Spleen (tissue), 11 donors: ENCODE data around the gene ST6GALNAC4. TPM values are rescaled to one million over a fixed set of nuclear protein-coding genes. Genes with fewer than 3 reads are reported as not detected.

Source experiments
- DNase-seq: peaks from one replicate; pipeline ENCODE4 v3.0.0-alpha.2; 2020
- H3K27ac ChIP-seq, 8 donors: fragments of 200-600 bp; sonication (generic) in 7 of 8; 1 replicate in 4 of 8; 2 replicates in 4 of 8; pipeline versions ENCODE4 v1.5.0 to v1.8.0; 2016 to 2021; ENCODE audit warnings: inconsistent platforms in 4 of 8, mild to moderate bottlenecking in 4 of 8, moderate library complexity in 1 of 8
- H3K27me3 ChIP-seq, 7 donors: fragments of 200-600 bp; sonication (generic) in 6 of 7; replicated peaks in 1 of 7; 1 replicate in 4 of 7; 2 replicates in 3 of 7; pipeline versions ENCODE4 v1.5.0 to v1.8.0; 2016 to 2021; ENCODE audit warnings: inconsistent platforms in 3 of 7, mild to moderate bottlenecking in 1 of 7
- H3K36me3 ChIP-seq, 6 donors: fragments of 200-600 bp; sonication (generic) in 5 of 6; 1 replicate in 4 of 6; 2 replicates in 2 of 6; pipeline versions ENCODE4 v1.5.0 to v1.8.0; 2016 to 2021; ENCODE audit warnings: inconsistent platforms in 2 of 6
- H3K4me1 ChIP-seq, 6 donors: fragments of 200-600 bp; sonication (generic) in 5 of 6; 1 replicate in 3 of 6; 2 replicates in 3 of 6; pipeline versions ENCODE4 v1.5.0 to v1.8.0; 2016 to 2021; ENCODE audit warnings: inconsistent platforms in 3 of 6
- H3K4me3 ChIP-seq, 8 donors: fragments of 200-600 bp; sonication (generic) in 7 of 8; 1 replicate in 4 of 8; 2 replicates in 4 of 8; pipeline versions ENCODE4 v1.5.0 to v1.8.0; 2016 to 2021; ENCODE audit warnings: inconsistent platforms in 4 of 8, mild to moderate bottlenecking in 4 of 8, moderate library complexity in 2 of 8
- H3K9me3 ChIP-seq, 8 donors: fragments of 200-600 bp; sonication (generic) in 7 of 8; 1 replicate in 4 of 8; 2 replicates in 4 of 8; pipeline versions ENCODE4 v1.5.0 to v1.8.0; 2016 to 2021; ENCODE audit warnings: inconsistent platforms in 4 of 8
- CTCF ChIP-seq, 11 experiments: fragments of 200-600 bp in 7 of 11; fragments of 450-650 bp in 4 of 11; sonication (generic) in 4 of 11; IDR thresholded peaks in 8 of 11; conservative IDR thresholded peaks in 3 of 11; 1 replicate in 7 of 11; 2 replicates in 4 of 11; pipeline versions ENCODE4 v1.4.0 to v1.8.0; 2016 to 2021; ENCODE audit warnings: antibody characterized with exemption in 11 of 11, inconsistent platforms in 4 of 11, mild to moderate bottlenecking in 1 of 11
- POLR2A ChIP-seq, 3 donors: fragments of 450-650 bp; IDR thresholded peaks; one replicate each; pipeline ENCODE4 v1.5.1; 2017; ENCODE audit warnings: antibody characterized with exemption in 3 of 3, mild to moderate bottlenecking in 1 of 3
- POLR2AphosphoS5 ChIP-seq, 3 donors: sonication (generic); formaldehyde crosslinking; IDR thresholded peaks; one replicate each; pipeline ENCODE4 v1.5.1; 2017; ENCODE audit warnings: antibody characterized with exemption in 3 of 3
- WGBS, 5 donors: extraction: QIAGEN DNeasy Blood & Tissue Kit in 3 of 5; methylation state at CpG; one replicate each; pipeline versions ENCODE4 v1.1.5 to v1.1.7; 2013 to 2018; 5-methylcytosine and 5-hydroxymethylcytosine counted together
- intact Hi-C: fragments of 100-400 bp; cut with DNase I; formaldehyde crosslinking; loops from one replicate; pipeline ENCODE4 v1.15.0; 2023; ENCODE audit warnings: low total_unique reads
- polyA plus RNA-seq, 3 donors: library from polyadenylated mRNA; stranded (reverse); fragments of 200-250 nt; gene quantifications; one replicate each; pipeline ENCODE4 v1.2.1, GENCODE V29; 2013
- total RNA-seq, 7 donors: library from RNA; depleted of rRNA in 3 of 7; stranded (reverse); fragments of >200 nt in 3 of 7; fragmentation: NEBNext Ultra II Directional in 4 of 7; extraction: Animal tissue kit (Norgen Biotek cat#: 25700) in 4 of 7; gene quantifications; one replicate each; pipeline versions ENCODE4 v1.1.0 to v1.2.1, GENCODE V29; 2016 to 2021
- donor health status: healthy with polysubstance abuse.
- donor health status: DM: no; HTN: no; CAD: no; lungs with moderate emphysema.
- donor health status: DM: no; HTN: no; CAD: no.
- donor health status: Bipolar disorder and iron deficiency.
- donor health status: healthy.
- donor health status: DM: no; HTN: no; CAD: no.
- donor health status: DM: yes; HTN: yes; CAD: no.

Gene ST6GALNAC4
- total and polyA plus RNA-seq, 10 donors: 16.0 to 92.8 (median 59.3) TPM

- peaks cover 53 to 89% (median 76%) of the 10 kb centered on the region in 6 donors for H3K4me1 ChIP-seq
- DNase-seq: no peak
- peaks cover 0 to 16% (median 5%) of the 10 kb centered on the region in 7 donors for H3K27me3 ChIP-seq
- 77 to 84% (median 81%) methylated on average over 8 of the region's 8 CpGs for WGBS, 5 donors
- peak overlapping the region; percentile 15 to 91 (median 86) for H3K27ac ChIP-seq
- no peak overlapping the region for H3K4me3 ChIP-seq
- H3K9me3 ChIP-seq: no peaks in the 10 kb centered on the region
- TF ChIP-seq CTCF (IDR thresholded peaks at IDR 0.05 in 8 of 11, conservative IDR thresholded peaks at IDR 0.05 in 3 of 11) (peak in 5 of 11 experiments; percentile 8 to 41 (median 24)), POLR2AphosphoS5 (IDR thresholded peaks at IDR 0.05) (no peak)
- peaks cover 0 to 17% (median 4%) of the 10 kb centered on the region in 6 donors for H3K36me3 ChIP-seq
- intact Hi-C loops: no loop called here
These were observed 1.6 kb upstream of the ST6GALNAC4 start for GRCh38 chr9:127918183-127919107.

GRCh38 chr9:127917603-127918002, 762 bp upstream of the ST6GALNAC4 start:
- H3K4me1 ChIP-seq: peaks cover 53 to 97% (median 84%) of the 10 kb centered on the region in 6 donors
- DNase-seq: peak; percentile 86
- intact Hi-C loops: no loop called here
- peak overlapping the region; percentile 28 to 91 (median 86) for H3K27ac ChIP-seq
- TF ChIP-seq POLR2A (IDR thresholded peaks at IDR 0.05) (no peak), POLR2AphosphoS5 (IDR thresholded peaks at IDR 0.05) (peak in 2 of 3 donors; percentile 21 to 37), CTCF (IDR thresholded peaks at IDR 0.05 in 8 of 11, conservative IDR thresholded peaks at IDR 0.05 in 3 of 11) (no peak)
- H3K27me3 ChIP-seq: peaks cover 0 to 10% (median 5%) of the 10 kb centered on the region in 7 donors
- H3K36me3 ChIP-seq: peaks cover 0 to 26% (median 11%) of the 10 kb centered on the region in 6 donors
- WGBS, 5 donors: 41 to 50% (median 45%) methylated on average over 6 of the region's 6 CpGs
- peak overlapping the region in 3 of 8 donors; percentile 75 to 94 (median 77) for H3K4me3 ChIP-seq
- H3K9me3 ChIP-seq: no peaks in the 10 kb centered on the region

- TF ChIP-seq CTCF (IDR thresholded peaks at IDR 0.05 in 8 of 11, conservative IDR thresholded peaks at IDR 0.05 in 3 of 11) (no peak), POLR2AphosphoS5 (IDR thresholded peaks at IDR 0.05) (peak; percentile 33 to 87 (median 85)), POLR2A (IDR thresholded peaks at IDR 0.05) (peak in 1 of 3 donors; percentile 67)
- H3K4me3 ChIP-seq: peak overlapping the region; percentile 69 to 94 (median 76)
- no peaks in the 10 kb centered on the region for H3K27me3 ChIP-seq
- peak; percentile 88 for DNase-seq
- peaks cover 44 to 98% (median 79%) of the 10 kb centered on the region in 6 donors for H3K4me1 ChIP-seq
- WGBS, 5 donors: 12 to 20% (median 16%) methylated on average over 24 to 27 of the region's 27 CpGs
- intact Hi-C loops: no loop called here
- no peaks in the 10 kb centered on the region for H3K9me3 ChIP-seq
- H3K36me3 ChIP-seq: peaks cover 3 to 41% (median 24%) of the 10 kb centered on the region in 6 donors
- H3K27ac ChIP-seq: peak overlapping the region; percentile 22 to 91 (median 86)
These were observed 781 bp downstream of the ST6GALNAC4 start for GRCh38 chr9:127915801-127916719.
